Skeletal muscle tissue (tissue), 4 donors: ENCODE data around the gene OR8I2. TPM values are rescaled to one million over a fixed set of nuclear protein-coding genes. Genes with fewer than 3 reads are reported as not detected.
"Not testable (repeated sequence)": the region's sequence is repeated elsewhere in the genome, so short reads cannot be mapped to it uniquely, and the experiment has no call there.

Experiments used
- H3K27ac ChIP-seq: one replicate; pipeline ENCODE4 v1.7.0; 2013; ENCODE audit warnings: mild to moderate bottlenecking, low read depth, low read length, inconsistent platforms
- H3K27me3 ChIP-seq, 3 donors: one replicate each; pipeline ENCODE4 v1.7.0; 2013; ENCODE audit warnings: low read length in 3 of 3; ENCODE audit not compliant: control insufficient read depth in 3 of 3, insufficient read depth in 3 of 3
- H3K36me3 ChIP-seq, 3 donors: one replicate each; pipeline ENCODE4 v1.7.0; 2013; ENCODE audit warnings: low read length in 3 of 3; ENCODE audit not compliant: control insufficient read depth in 3 of 3, insufficient read depth in 3 of 3
- H3K4me1 ChIP-seq, 3 donors: one replicate each; pipeline ENCODE4 v1.7.0; 2013; ENCODE audit warnings: low read length in 3 of 3, mild to moderate bottlenecking in 3 of 3; ENCODE audit not compliant: control insufficient read depth in 3 of 3, insufficient read depth in 3 of 3
- H3K4me3 ChIP-seq, 3 donors: one replicate each; pipeline ENCODE4 v1.7.0; 2013; ENCODE audit warnings: low read length in 3 of 3
- H3K9ac ChIP-seq, 3 donors: one replicate each; pipeline ENCODE4 v1.7.0; 2013; ENCODE audit warnings: low read length in 3 of 3, mild to moderate bottlenecking in 3 of 3, moderate library complexity in 2 of 3, low read depth in 1 of 3
- H3K9me3 ChIP-seq, 3 donors: one replicate each; pipeline ENCODE4 v1.7.0; 2013; ENCODE audit warnings: low read length in 3 of 3; ENCODE audit not compliant: control insufficient read depth in 3 of 3
- total RNA-seq: library from RNA; depleted of rRNA; stranded (reverse); fragments of >200 nt; gene quantifications from one replicate; pipeline ENCODE4 v1.2.3, GENCODE V29; 2014
- donor health status: Osteomylitis.

Gene OR8I2
- total RNA-seq: not detected

- Histone ChIP-seq H3K27me3 (no peaks in the 10 kb centered on the region), H3K36me3 (no peaks in the 10 kb centered on the region), H3K27ac (no peak within 1 kb of the TSS), H3K9me3 (no peaks in the 10 kb centered on the region), H3K4me1 (no peaks in the 10 kb centered on the region), H3K9ac (no peak within 1 kb of the TSS), H3K4me3 (no peak within 1 kb of the TSS)
These were observed at the start of gene OR8I2 for GRCh38 chr11:56093008-56093407. Gene OR8I2 (plus strand): TSS chr11:56093308. CDS start chr11:56093308, 0 bp downstream.

DNA sequence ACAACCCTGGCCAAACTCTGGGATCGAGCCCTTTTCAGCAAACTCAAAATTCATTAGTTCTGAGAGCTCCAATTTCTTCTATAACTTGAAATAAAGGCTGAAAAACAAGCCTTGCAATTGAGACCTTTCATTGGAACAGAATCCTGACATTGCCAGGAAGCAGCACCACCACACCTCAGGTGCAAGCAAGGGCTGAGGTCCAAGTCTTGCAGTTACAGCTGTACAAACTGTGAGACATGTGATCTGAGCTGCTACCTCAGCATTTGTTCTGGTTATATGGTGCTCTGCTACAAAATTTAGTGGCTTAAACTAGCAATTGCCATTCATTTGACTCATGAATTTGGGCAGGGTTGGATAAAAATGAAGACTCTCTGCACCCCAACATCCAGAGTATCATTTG is 47.6 kb upstream of the OR8I2 start:
- Histone ChIP-seq H3K9me3 (peaks cover 0 to 4% (median 0%) of the 10 kb centered on the region in 3 donors), H3K4me3 (no peak overlapping the region), H3K4me1 (no peaks in the 10 kb centered on the region), H3K36me3 (no peaks in the 10 kb centered on the region), H3K9ac (no peak overlapping the region), H3K27ac (no peak overlapping the region), H3K27me3 (no peaks in the 10 kb centered on the region)

DNA sequence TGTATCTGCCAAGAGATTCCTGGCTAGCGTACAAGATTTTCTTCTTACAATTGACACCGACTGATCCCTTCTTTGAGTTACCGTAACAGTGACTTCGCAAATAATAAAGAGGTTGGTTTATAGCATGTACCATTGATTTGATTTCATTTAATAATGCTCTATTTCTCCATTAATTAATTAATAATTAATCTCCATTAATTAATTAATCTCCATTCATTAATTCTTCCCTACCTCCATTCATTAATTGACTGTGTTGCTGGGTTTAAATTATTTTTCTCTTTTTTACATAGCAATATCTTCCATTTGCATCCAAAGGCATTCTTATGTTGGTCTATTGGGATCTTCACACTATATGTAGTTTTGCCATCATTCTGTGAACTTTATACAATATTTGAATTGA is 44.6 kb upstream of the OR8I2 start:
- Histone ChIP-seq H3K9me3 (no peaks in the 10 kb centered on the region), H3K27ac (no peak overlapping the region), H3K4me1 (no peaks in the 10 kb centered on the region), H3K27me3 (no peaks in the 10 kb centered on the region), H3K36me3 (no peaks in the 10 kb centered on the region), H3K4me3 (no peak overlapping the region), H3K9ac (no peak overlapping the region)

GRCh38 chr11:56049487-56049886 is 43.6 kb upstream of the OR8I2 start:
- H3K27me3 ChIP-seq: no peaks in the 10 kb centered on the region
- no peak overlapping the region for H3K4me3 ChIP-seq
- H3K9me3 ChIP-seq: no peaks in the 10 kb centered on the region
- no peaks in the 10 kb centered on the region for H3K4me1 ChIP-seq
- no peaks in the 10 kb centered on the region for H3K36me3 ChIP-seq
- H3K27ac ChIP-seq: no peak overlapping the region
- H3K9ac ChIP-seq: no peak overlapping the region

DNA sequence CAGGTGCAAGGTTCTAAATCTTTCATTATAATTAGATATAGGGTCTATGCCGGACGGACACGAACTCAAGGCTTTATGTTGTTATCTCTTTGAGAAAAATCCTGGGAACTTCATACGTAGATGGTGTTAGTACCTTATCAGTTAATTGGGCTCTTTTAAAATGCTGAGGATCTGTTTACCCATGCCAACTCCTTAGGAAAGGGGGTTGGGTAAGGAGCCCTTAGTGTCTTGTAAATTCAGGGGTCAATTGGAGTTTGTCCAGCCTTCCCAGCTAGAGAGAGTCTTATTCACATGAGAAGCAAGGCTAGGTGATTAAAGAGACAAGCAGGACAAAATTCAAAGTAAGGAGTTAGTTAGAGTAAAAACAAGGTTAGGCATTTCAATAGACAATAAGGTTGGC is 36.7 kb upstream of the OR8I2 start:
- H3K4me3 ChIP-seq, H3K27me3 ChIP-seq, H3K27ac ChIP-seq, H3K36me3 ChIP-seq, H3K4me1 ChIP-seq, H3K9me3 ChIP-seq, H3K9ac ChIP-seq: not testable (repeated sequence)

GRCh38 chr11:56057661-56058237 is 35.4 kb upstream of the OR8I2 start:
- H3K9me3 ChIP-seq, H3K27ac ChIP-seq, H3K9ac ChIP-seq, H3K4me1 ChIP-seq, H3K4me3 ChIP-seq, H3K36me3 ChIP-seq, H3K27me3 ChIP-seq: not testable (repeated sequence)

DNA sequence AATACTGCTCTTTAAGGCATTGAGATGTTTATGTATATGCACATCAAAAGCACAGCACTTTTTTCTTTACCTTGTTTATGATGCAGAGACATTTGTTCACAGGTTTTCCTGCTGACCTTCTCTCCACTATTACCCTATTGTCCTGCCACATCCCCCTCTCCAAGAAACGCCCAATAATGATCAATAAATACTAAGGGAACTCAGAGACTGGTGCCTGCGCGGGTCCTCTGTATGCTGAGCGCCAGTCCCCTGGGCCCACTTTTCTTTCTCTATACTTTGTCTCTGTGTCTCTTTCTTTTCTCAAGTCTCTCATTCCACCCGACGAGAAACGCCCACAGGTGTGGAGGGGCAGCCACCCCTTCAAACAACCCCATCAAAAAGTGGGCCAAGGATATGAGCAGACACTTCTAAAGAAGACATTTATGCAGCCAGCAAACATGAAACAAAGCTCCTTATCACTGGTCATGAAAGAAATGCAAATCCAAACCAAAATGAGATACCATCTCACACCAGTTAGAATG is 34.8 kb upstream of the OR8I2 start:
- not testable (repeated sequence) for H3K27me3 ChIP-seq, H3K9ac ChIP-seq, H3K27ac ChIP-seq, H3K4me3 ChIP-seq, H3K4me1 ChIP-seq, H3K9me3 ChIP-seq, H3K36me3 ChIP-seq

DNA sequence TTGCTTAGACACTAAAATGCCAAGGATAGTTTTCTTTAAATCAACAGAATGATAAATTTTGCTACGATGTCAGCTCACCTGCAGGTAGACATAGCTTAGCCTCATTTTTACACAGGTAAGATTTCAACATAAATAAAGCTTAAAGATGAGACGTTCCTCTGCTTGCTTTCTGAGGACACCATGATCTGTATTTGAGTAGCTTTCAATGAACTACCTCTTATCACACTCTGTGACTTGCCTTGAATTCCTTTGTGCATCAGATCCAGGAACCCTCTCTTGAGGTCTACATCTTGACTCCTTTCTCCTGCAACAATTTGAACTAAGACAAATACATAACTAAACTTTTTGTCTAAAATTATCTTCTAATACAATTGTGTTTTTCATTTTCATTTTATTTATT is 26.1 kb upstream of the OR8I2 start:
- Histone ChIP-seq H3K27ac (no peak overlapping the region), H3K36me3 (no peaks in the 10 kb centered on the region), H3K9ac (no peak overlapping the region), H3K4me1 (no peaks in the 10 kb centered on the region), H3K4me3 (no peak overlapping the region), H3K9me3 (peaks cover 0 to 3% (median 0%) of the 10 kb centered on the region in 3 donors), H3K27me3 (no peaks in the 10 kb centered on the region)

DNA sequence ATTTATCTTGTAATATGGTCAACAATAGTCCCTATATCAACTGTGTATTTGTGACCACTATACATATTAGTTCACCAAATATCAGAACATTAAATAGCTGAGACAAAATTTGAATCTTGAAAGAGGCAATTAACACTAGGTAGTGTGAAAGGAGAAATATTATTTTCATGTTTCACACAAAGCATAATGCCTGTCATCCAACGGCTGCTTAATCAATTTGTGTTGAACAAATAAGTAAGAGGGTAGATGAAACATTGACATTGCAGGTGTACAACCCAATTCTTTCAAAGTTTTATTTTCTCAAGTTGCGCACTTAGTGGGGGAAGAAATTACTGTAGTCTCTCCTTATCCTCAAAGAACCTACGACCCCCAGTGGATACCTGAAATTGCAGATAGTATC is 3.4 kb upstream of the OR8I2 start:
- no peaks in the 10 kb centered on the region for H3K4me1 ChIP-seq
- no peaks in the 10 kb centered on the region for H3K36me3 ChIP-seq
- H3K27ac ChIP-seq: no peak overlapping the region

DNA sequence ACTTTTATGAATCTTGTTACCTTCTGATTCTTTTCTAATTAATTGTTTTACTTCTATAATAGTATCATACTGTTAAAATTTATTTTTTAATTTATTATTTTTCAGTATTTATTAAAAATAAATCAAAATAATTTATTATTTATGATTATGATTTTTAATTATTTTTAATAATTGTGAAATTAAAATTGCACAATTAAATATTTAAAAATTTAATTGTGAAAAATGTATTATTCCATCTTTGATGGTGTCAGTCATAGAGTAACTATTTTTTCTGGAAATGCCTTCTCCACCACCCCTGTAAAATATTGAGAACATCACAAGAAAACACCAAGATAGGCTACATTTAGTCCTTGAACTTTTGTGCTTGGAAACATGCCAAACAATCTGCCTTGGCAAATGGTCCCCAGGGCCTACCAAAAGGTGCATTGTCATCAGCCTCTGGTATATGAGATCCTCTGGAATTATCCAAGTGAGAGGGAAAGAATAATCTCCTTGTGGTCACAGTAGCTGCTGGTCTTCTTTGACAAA is 10.2 kb downstream of the OR8I2 start, which contains the start of gene OR8H2:
Gene OR8H2 (plus strand): TSS at position 478 of the 528 bp plus-strand sequence. CDS start 1,356 bp downstream, outside the sequence.
- no peaks in the 10 kb centered on the region for H3K36me3 ChIP-seq
- H3K27ac ChIP-seq: no peak within 1 kb of the TSS
- H3K27me3 ChIP-seq: no peaks in the 10 kb centered on the region
- no peak within 1 kb of the TSS for H3K9ac ChIP-seq
- no peaks in the 10 kb centered on the region for H3K4me1 ChIP-seq
- no peak within 1 kb of the TSS for H3K4me3 ChIP-seq
- peaks cover 0 to 2% (median 0%) of the 10 kb centered on the region in 3 donors for H3K9me3 ChIP-seq

More for the DNA sequence above, 3.4 kb upstream of the OR8I2 start:
- no peaks in the 10 kb centered on the region for H3K9me3 ChIP-seq
- no peaks in the 10 kb centered on the region for H3K27me3 ChIP-seq
- no peak overlapping the region for H3K9ac ChIP-seq
- no peak overlapping the region for H3K4me3 ChIP-seq
